GM12878 (cell line): ENCODE data around the gene SETBP1. TPM values are rescaled to one million over a fixed set of nuclear protein-coding genes. Genes with fewer than 3 reads are reported as not detected.

ENCODE experiments used
- ATF7 ChIP-seq: fragments of 450-650 bp; IDR thresholded peaks from 2 replicates; pipeline ENCODE4 v1.6.1; 2016; ENCODE audit warnings: low read depth, mild to moderate bottlenecking
- BHLHE40 ChIP-seq, 2 experiments: fragments of 450-650 bp in 1 of 2; IDR thresholded peaks; 2 replicates each; pipeline ENCODE4 v1.6.1; 2011 to 2017; ENCODE audit warnings: low read depth in 2 of 2, borderline replicate concordance in 1 of 2, improper control_type of control experiment in 1 of 2, low read length in 1 of 2, mild to moderate bottlenecking in 1 of 2
- CBX3 ChIP-seq: fragments of 200-600 bp; sonication (generic); IDR thresholded peaks from 2 replicates; pipeline ENCODE4 v1.6.1; 2016; ENCODE audit warnings: low read depth, borderline replicate concordance
- DPF2 ChIP-seq: fragments of 450-650 bp; IDR thresholded peaks from 2 replicates; pipeline ENCODE4 v1.6.1; 2017; ENCODE audit warnings: mild to moderate bottlenecking
- EED ChIP-seq: sonication (generic); IDR thresholded peaks from 2 replicates; pipeline ENCODE4 v1.6.1; 2016; ENCODE audit warnings: antibody characterized with exemption, low read depth
- GABPA ChIP-seq: IDR thresholded peaks from 2 replicates; pipeline ENCODE4 v1.6.1; 2014; ENCODE audit warnings: antibody characterized with exemption, low read depth, mild to moderate bottlenecking, inconsistent platforms
- KAT2A ChIP-seq: conservative IDR thresholded peaks from 2 replicates; pipeline ENCODE4 v1.6.1; 2011; ENCODE audit warnings: low read depth, low read length; ENCODE audit not compliant: control insufficient read depth
- LARP7 ChIP-seq: fragments of 450-650 bp; IDR thresholded peaks from 2 replicates; pipeline ENCODE4 v1.6.1; 2017; ENCODE audit warnings: mild to moderate bottlenecking
- NFXL1 ChIP-seq: fragments of 450-650 bp; IDR thresholded peaks from 2 replicates; pipeline ENCODE4 v1.6.1; 2017; ENCODE audit warnings: antibody characterized with exemption, mild to moderate bottlenecking, borderline replicate concordance
- NR2C1 ChIP-seq: fragments of 450-650 bp; IDR thresholded peaks from 2 replicates; pipeline ENCODE4 v1.6.1; 2017; ENCODE audit warnings: antibody characterized with exemption, mild to moderate bottlenecking, moderate library complexity
- PAX8 ChIP-seq: fragments of 450-650 bp; IDR thresholded peaks from 2 replicates; pipeline ENCODE4 v1.6.1; 2017; ENCODE audit warnings: mild to moderate bottlenecking, moderate library complexity
- RFX5 ChIP-seq: IDR thresholded peaks from 2 replicates; pipeline ENCODE4 v1.6.1; 2011; ENCODE audit warnings: low read depth, low read length, improper control_type of control experiment
- SKIL ChIP-seq: fragments of 450-650 bp; IDR thresholded peaks from 2 replicates; pipeline ENCODE4 v1.6.1; 2017; ENCODE audit warnings: mild to moderate bottlenecking, low read depth, inconsistent platforms; ENCODE audit not compliant: poor library complexity, severe bottlenecking
- SMAD5 ChIP-seq: IDR thresholded peaks from 2 replicates; pipeline ENCODE4 v1.6.1; 2016; ENCODE audit warnings: antibody characterized with exemption, low read depth
- YBX1 ChIP-seq: fragments of 450-650 bp; IDR thresholded peaks from 2 replicates; pipeline ENCODE4 v1.6.1; 2016; ENCODE audit warnings: antibody characterized with exemption
- polyA plus RNA-seq, 11 experiments: library from polyadenylated mRNA; depleted of rRNA in 4 of 11; unstranded in 6 of 11; stranded (reverse) in 5 of 11; fragments of >200 nt; fragmentation: Nextera tagmentation in 4 of 11; fragmentation: Illumina TruSeq in 1 of 11; extraction: Ambion mirVana in 4 of 11; extraction: Trizol in 1 of 11; gene quantifications; 1 replicate in 1 of 11; 2 replicates in 10 of 11; pipeline versions ENCODE4 v1.2.1 to v1.2.3, GENCODE V29; 2011 to 2016; ENCODE audit warnings: inconsistent platforms in 2 of 11, missing spikeins in 2 of 11, low read depth in 1 of 11
- total RNA-seq, 4 experiments: library from RNA; depleted of rRNA in 3 of 4; stranded (reverse); fragments of >200 nt in 3 of 4; fragmentation: Illumina TruSeq in 1 of 4; extraction: Trizol in 1 of 4; gene quantifications; 2 replicates each; pipeline versions ENCODE4 v1.2.1 to v1.2.3, GENCODE V29; 2013 to 2021
- TF ChIP-seq, protein P1 (sequence below): IDR thresholded peaks from 2 replicates; pipeline ENCODE4 v1.6.1; 2012; ENCODE audit warnings: improper control_type of control experiment, low read depth, low read length; ENCODE audit not compliant: insufficient replicate concordance
- TF ChIP-seq, protein P2 (sequence below): fragments of 450-650 bp; IDR thresholded peaks from 2 replicates; pipeline ENCODE4 v1.6.1; 2016; ENCODE audit warnings: mild to moderate bottlenecking, moderate library complexity, borderline replicate concordance

Gene SETBP1
- total and polyA plus RNA-seq, 10 of the 15 experiments (the other 5 are each of a cell fraction or from before 2014, with no cell fraction given), result 0.99 to 29.7 (median 8.3) TPM

DNA sequence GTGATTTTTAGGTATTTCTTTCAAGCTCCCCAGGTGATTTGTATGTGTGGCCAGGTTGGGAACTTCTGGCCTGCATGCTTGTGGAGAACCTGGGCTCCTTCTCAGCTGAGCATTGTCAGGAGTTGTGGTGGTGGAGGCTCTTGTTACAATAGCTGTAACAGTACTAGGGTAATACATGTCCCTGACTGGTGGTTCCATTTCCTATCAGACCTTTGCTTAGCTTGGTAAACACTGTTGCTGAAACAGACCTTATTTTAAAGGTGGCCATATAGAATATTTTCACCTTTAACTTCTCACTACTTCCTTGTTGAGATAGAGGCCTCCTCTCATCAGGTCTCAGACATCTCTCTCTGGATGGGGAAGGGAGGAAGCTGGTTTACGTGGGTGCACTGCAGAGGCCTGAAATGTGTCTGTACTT, 79.2 kb downstream of the SETBP1 start (continued):
- TF ChIP-seq GABPA (no peak), LARP7 (no peak), SKIL (no peak), CBX3 (no peak), SMAD5 (no peak), BHLHE40 (IDR thresholded peaks at IDR 0.05; ENCODE audit: borderline replicate concordance in 1 of 2, low read depth in 2 of 2, low read length in 1 of 2) (no peak), YBX1 (no peak), KAT2A (no peak), RFX5 (no peak), DPF2 (no peak), NFXL1 (no peak), NR2C1 (no peak), EED (no peak), ATF7 (no peak), PAX8 (no peak)
- TF ChIP-seq, protein P1, sequence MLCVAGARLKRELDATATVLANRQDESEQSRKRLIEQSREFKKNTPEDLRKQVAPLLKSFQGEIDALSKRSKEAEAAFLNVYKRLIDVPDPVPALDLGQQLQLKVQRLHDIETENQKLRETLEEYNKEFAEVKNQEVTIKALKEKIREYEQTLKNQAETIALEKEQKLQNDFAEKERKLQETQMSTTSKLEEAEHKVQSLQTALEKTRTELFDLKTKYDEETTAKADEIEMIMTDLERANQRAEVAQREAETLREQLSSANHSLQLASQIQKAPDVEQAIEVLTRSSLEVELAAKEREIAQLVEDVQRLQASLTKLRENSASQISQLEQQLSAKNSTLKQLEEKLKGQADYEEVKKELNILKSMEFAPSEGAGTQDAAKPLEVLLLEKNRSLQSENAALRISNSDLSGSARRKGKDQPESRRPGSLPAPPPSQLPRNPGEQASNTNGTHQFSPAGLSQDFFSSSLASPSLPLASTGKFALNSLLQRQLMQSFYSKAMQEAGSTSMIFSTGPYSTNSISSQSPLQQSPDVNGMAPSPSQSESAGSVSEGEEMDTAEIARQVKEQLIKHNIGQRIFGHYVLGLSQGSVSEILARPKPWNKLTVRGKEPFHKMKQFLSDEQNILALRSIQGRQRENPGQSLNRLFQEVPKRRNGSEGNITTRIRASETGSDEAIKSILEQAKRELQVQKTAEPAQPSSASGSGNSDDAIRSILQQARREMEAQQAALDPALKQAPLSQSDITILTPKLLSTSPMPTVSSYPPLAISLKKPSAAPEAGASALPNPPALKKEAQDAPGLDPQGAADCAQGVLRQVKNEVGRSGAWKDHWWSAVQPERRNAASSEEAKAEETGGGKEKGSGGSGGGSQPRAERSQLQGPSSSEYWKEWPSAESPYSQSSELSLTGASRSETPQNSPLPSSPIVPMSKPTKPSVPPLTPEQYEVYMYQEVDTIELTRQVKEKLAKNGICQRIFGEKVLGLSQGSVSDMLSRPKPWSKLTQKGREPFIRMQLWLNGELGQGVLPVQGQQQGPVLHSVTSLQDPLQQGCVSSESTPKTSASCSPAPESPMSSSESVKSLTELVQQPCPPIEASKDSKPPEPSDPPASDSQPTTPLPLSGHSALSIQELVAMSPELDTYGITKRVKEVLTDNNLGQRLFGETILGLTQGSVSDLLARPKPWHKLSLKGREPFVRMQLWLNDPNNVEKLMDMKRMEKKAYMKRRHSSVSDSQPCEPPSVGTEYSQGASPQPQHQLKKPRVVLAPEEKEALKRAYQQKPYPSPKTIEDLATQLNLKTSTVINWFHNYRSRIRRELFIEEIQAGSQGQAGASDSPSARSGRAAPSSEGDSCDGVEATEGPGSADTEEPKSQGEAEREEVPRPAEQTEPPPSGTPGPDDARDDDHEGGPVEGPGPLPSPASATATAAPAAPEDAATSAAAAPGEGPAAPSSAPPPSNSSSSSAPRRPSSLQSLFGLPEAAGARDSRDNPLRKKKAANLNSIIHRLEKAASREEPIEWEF, result no peak
- TF ChIP-seq, protein P2, sequence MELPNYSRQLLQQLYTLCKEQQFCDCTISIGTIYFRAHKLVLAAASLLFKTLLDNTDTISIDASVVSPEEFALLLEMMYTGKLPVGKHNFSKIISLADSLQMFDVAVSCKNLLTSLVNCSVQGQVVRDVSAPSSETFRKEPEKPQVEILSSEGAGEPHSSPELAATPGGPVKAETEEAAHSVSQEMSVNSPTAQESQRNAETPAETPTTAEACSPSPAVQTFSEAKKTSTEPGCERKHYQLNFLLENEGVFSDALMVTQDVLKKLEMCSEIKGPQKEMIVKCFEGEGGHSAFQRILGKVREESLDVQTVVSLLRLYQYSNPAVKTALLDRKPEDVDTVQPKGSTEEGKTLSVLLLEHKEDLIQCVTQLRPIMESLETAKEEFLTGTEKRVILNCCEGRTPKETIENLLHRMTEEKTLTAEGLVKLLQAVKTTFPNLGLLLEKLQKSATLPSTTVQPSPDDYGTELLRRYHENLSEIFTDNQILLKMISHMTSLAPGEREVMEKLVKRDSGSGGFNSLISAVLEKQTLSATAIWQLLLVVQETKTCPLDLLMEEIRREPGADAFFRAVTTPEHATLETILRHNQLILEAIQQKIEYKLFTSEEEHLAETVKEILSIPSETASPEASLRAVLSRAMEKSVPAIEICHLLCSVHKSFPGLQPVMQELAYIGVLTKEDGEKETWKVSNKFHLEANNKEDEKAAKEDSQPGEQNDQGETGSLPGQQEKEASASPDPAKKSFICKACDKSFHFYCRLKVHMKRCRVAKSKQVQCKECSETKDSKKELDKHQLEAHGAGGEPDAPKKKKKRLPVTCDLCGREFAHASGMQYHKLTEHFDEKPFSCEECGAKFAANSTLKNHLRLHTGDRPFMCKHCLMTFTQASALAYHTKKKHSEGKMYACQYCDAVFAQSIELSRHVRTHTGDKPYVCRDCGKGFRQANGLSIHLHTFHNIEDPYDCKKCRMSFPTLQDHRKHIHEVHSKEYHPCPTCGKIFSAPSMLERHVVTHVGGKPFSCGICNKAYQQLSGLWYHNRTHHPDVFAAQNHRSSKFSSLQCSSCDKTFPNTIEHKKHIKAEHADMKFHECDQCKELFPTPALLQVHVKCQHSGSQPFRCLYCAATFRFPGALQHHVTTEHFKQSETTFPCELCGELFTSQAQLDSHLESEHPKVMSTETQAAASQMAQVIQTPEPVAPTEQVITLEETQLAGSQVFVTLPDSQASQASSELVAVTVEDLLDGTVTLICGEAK, result no peak
